SK-N-MC (cell line): Measurements from ENCODE around the gene CPLANE2.
"Not testable (repeated sequence)": the region's sequence is repeated elsewhere in the genome, so short reads cannot be mapped to it uniquely, and the experiment has no call there.

Source experiments
- DNase-seq: peaks from one replicate; pipeline ENCODE4 v3.0.0-alpha.2; 2011; ENCODE audit warnings: low read depth, low spot score
- H3K27ac ChIP-seq: fragments of 200-600 bp; sonication (generic); 2 replicates; pipeline ENCODE4 v1.5.1; 2016; ENCODE audit warnings: mixed run types
- H3K36me3 ChIP-seq: fragments of 200-600 bp; sonication (generic); 2 replicates; pipeline ENCODE4 v1.6.1; 2017; ENCODE audit warnings: antibody characterized with exemption, low read length, mixed read lengths; ENCODE audit not compliant: insufficient read depth
- H3K4me3 ChIP-seq: fragments of 200-600 bp; sonication (generic); 2 replicates; pipeline ENCODE4 v1.5.1; 2016
- H3K9ac ChIP-seq: fragments of 200-600 bp; sonication (generic); 2 replicates; pipeline ENCODE4 v1.8.0; 2017; ENCODE audit warnings: mixed run types, mixed read lengths; ENCODE audit not compliant: insufficient read length
- H3K9me3 ChIP-seq: fragments of 200-600 bp; sonication (generic); 2 replicates; pipeline ENCODE4 v1.6.1; 2017; ENCODE audit warnings: low read depth, mild to moderate bottlenecking, antibody characterized with exemption, low read length, moderate library complexity, mixed read lengths
- EZH2 ChIP-seq: fragments of 200-600 bp; sonication (generic); IDR thresholded peaks from one replicate; pipeline ENCODE4 v1.6.1; 2017; ENCODE audit warnings: antibody characterized with exemption
- FOXP2 ChIP-seq: optimal IDR thresholded peaks from 2 replicates; pipeline ENCODE3; 2011; ENCODE audit warnings: mild to moderate bottlenecking, moderate library complexity; ENCODE audit not compliant: insufficient read depth; ENCODE audit errors: extremely low read length, control extremely low read depth
- POLR2AphosphoS5 ChIP-seq: IDR thresholded peaks from 2 replicates; pipeline ENCODE4 v1.6.1; 2012; ENCODE audit warnings: mild to moderate bottlenecking, low read depth, low read length, borderline replicate concordance

Gene CPLANE2

DNA sequence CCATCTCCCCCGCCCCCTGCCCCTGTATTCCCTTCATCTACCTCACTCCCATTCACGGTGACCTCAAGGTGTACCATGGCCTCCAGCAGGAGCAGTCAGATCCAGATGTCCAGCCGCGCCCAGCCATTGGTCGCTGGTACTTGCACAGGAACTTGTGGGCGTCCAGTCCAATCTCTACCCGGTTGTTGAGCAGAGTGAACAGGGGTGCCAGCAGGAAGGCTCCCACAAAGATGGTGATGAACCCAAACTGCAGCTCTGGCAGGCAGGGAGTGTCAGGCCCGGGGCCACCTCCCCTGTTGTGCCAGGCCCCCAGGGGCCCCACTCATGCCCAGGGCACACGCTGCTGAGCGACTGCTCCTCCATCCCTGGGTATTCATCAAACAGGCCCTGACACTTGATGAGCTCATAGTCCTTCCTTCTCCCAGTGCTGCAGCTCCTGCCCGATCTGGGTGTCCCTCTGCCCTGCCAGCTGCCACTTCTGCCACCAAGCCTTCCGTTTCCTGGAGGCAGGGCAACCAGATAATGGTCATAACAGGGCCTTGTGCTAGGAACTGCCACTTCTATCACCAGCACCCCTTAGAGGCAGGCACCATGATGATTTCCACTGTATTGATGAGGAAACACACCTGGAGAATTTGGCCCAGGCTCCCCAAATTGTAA, 18.8 kb downstream of the CPLANE2 start:
- Histone ChIP-seq H3K4me3 (no peak overlapping the region), H3K9me3 (no peaks in the 10 kb centered on the region), H3K9ac (no peak overlapping the region), H3K27ac (no peak overlapping the region), H3K36me3 (no peaks in the 10 kb centered on the region)
- TF ChIP-seq FOXP2 (no peak), EZH2 (no peak), POLR2AphosphoS5 (no peak)
- DNase-seq, result no peak

DNA sequence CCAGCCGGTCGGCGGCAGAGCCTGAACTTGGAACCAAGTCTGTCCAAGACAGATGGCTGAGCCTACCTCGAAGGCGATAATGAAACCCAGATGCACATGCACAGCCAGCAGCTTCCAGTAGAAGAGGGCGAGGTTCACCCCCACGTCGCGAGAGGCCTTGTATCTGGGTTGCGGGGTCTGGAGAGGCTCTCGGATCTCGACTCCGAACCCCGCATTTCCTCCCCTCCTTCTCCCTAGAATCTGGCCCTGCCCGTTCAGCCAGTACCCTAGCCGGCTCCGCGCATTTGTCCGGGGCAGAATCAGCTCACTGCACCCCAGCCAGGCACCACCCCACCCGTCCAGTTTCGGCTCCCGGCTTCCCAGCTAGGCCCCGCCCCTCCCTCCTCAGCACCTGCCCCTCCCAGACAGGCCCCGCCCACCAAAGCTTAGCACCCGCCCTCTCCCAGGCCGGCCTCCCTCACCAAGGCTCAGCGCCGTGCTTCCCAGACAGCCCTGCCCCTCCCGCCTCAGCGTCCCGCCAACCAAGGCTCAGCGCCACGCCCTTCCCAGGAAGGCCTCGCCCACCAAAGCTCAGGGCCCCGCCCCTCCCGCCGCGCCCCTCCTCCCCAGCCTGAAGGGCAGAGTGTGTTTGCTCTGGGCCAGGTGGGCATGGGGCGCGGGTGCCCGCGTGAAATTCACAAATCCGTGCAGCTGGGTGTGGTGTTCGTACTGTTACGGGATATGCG, 19.8 kb downstream of the CPLANE2 start:
- Histone ChIP-seq H3K36me3 (no peaks in the 10 kb centered on the region), H3K9ac (peak overlapping the region; percentile 41), H3K27ac (no peak overlapping the region), H3K9me3 (no peaks in the 10 kb centered on the region), H3K4me3 (peak overlapping the region; percentile 78)
- TF ChIP-seq EZH2, result no peak
- no peak for TF ChIP-seq FOXP2
- TF ChIP-seq POLR2AphosphoS5, result no peak
- DNase-seq, result peak; percentile 77

DNA sequence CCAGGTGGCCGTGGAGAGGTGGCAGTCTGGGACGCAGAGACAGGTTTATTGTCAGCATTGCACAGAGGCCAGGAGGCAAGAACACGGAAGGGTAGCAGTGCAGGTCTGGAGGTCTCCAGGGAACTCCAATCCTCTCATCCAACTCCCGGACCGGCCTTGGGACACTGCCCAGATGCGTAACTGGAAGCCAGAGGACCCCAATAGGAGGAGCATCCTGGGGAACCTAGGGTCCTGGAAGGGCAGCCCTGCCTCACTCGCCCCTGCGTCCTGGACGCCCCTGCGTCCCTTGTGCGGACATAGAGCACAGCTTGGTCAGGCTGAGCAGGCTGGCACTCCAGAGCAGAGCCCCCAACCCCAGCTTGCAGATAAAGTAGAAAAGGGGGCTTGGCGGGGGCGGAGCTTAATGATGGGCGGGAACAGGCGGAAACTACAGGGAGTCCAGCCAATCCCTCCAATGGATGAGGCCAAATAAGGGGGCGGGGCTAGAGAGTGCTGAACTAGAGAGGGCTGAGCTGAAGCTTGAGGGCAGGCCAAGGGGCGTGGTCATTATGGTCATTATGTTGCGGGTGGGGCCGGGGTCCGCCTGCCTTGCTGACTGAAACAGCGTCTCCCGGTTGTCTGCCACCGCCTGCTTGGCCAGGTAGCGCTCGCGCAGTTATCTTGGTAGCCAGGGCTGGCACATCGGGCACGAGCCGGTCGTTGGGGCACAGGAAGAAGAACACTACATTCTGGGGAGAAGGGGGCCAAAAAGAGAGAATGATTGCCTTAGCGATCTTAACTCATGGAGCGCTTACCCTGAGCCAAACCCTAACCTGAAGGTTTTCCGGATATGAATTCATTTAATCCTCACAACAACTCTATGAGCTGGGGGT, 20.9 kb downstream of the CPLANE2 start:
- Histone ChIP-seq H3K9me3 (no peaks in the 10 kb centered on the region), H3K9ac (no peak overlapping the region), H3K4me3 (no peak overlapping the region), H3K27ac (no peak overlapping the region), H3K36me3 (no peaks in the 10 kb centered on the region)
- TF ChIP-seq EZH2, result no peak
- no peak for TF ChIP-seq POLR2AphosphoS5
- DNase-seq, result no peak

DNA sequence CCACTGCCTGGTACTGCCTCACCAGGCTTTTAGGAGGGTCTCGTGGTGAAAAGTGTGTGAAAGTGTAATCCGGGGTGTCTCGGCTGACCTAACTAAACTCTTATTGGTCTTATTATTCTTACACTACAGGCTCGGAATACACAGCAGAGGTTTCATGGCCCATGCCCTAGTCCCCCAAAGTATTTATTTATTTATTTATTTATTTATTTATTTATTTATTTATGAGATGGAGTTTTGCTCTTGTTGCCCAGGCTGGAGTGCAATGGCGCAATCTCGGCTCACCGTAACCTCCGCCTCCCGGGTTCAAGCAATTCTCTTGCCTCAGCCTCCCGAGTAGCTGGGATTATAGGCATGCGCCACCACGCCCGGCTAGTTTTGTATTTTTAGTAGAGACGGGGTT, 21.7 kb downstream of the CPLANE2 start:
- not testable (repeated sequence) for DNase-seq, H3K9ac ChIP-seq, H3K36me3 ChIP-seq, H3K27ac ChIP-seq, H3K9me3 ChIP-seq, H3K4me3 ChIP-seq

DNA sequence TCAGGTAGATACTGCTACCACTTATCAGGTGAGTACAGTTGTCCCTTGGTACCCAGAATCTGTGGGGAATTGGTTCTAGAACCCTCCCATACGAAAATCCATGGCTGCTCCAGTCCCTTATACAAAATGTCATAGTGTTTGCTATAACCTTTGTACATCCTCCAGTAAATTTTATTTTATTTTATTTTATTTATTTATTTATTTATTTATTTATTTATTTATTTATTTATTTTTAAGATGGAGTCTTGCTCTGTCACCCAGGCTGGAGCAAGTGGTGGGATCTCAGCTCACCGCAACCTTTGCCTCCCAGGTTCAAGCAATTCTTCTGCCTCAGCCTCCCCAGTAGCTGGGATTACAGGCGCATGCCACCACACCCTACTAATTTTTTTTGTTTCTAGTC, 23.4 kb downstream of the CPLANE2 start:
- H3K9me3 ChIP-seq, H3K36me3 ChIP-seq, H3K4me3 ChIP-seq, H3K27ac ChIP-seq, DNase-seq, H3K9ac ChIP-seq: not testable (repeated sequence)

DNA sequence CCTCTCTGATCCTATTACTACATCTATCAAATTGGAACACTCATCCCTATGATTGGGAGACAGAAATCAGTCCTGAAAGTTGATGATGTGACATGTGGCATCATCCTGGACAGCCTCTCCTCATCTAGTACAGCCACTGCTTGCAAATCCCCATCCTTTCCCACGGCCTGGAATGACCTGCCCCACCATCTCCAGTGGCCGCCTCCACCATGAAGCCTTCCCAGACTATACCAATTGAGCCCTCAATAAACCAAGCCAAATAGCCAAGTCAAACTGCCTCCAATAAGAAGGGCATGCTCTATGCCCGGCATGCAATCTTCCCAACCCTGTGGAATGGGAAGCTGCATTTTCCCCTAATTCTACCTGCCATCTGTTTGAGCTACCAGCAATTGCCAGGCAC, 24.0 kb downstream of the CPLANE2 start:
- Histone ChIP-seq H3K9ac (no peak overlapping the region), H3K9me3 (no peaks in the 10 kb centered on the region), H3K36me3 (no peaks in the 10 kb centered on the region), H3K27ac (no peak overlapping the region), H3K4me3 (no peak overlapping the region)
- TF ChIP-seq EZH2 (no peak), FOXP2 (no peak), POLR2AphosphoS5 (no peak)
- DNase-seq, result no peak

DNA sequence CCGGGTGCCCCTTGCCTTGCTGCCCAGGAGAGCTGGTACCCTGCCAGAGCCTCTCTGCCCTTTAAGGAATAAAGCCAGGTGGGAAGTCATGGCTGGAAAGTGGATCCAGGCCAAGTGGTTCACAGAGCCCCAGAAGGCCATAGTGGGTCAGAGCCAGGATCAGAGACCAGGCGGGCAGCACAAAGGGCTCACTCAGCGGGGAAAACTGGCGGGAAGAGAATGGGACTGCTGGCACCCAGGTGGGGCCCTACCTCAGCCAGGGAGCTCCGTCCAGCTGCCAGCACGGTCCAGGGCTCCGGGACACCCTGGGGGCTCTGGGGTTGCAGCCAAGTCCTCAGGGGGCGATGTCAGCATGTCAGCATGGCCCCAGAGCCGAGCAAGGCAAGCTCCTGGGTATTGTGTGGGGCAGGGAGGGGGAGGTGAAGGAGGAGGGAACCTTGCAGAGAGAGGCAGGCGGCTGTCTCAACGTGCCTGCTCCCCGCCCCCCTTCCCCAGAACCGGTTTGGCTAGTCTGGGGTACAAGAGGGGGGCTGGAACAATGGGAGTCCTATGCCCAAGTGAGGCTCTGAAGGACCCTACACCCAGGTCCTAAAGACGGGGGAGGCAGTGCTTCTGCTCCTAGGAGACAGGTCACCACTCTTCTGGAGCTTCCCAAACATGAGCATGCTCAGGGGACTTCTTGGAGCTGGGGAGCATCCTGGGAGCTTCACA, 24.6 kb downstream of the CPLANE2 start, which contains the start of gene ARHGEF19:
TSS of gene ARHGEF19 (minus strand) at position 402 of the 711 bp plus-strand sequence. CDS start 3,598 bp downstream, outside the sequence.
- H3K9ac ChIP-seq, result no peak within 1 kb of the TSS
- no peak within 1 kb of the TSS for H3K27ac ChIP-seq
- H3K4me3 ChIP-seq, result no peak within 1 kb of the TSS
- no peaks in the 10 kb centered on the region for H3K9me3 ChIP-seq
- TF ChIP-seq FOXP2 (no peak), POLR2AphosphoS5 (no peak), EZH2 (no peak)
- no peaks in the 10 kb centered on the region for H3K36me3 ChIP-seq
- DNase-seq, result no peak

DNA sequence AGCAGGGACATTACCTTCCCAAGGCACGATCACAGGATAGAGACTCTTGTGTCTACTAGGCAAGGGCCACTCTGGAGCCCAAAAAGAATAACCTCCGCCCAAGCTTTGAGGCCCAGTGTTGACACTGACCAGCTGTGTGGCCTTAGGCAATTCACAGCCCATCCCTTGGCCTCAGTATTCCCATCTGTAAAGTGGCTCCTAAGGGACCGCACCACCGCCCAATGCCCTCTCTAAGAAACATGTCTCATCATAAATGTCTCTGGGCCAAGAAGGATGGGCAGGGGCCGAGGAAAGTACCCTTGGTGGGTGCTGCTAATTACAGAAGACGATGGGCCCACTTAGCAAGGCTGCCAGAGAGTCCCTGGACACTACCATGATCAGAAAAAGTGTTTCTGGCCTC, 25.2 kb downstream of the CPLANE2 start:
- no peak for TF ChIP-seq EZH2
- no peak for TF ChIP-seq POLR2AphosphoS5
- no peak for TF ChIP-seq FOXP2
- Histone ChIP-seq H3K9ac (no peak overlapping the region), H3K9me3 (no peaks in the 10 kb centered on the region), H3K27ac (no peak overlapping the region), H3K4me3 (no peak overlapping the region), H3K36me3 (no peaks in the 10 kb centered on the region)
- DNase-seq, result no peak
